Pericardium fibroblast (primary cell): ENCODE data around the gene BST2. TPM values are rescaled to one million over a fixed set of nuclear protein-coding genes. Genes with fewer than 3 reads are reported as not detected.

ENCODE experiments used
- total RNA-seq: library from RNA; depleted of rRNA; stranded (reverse); fragments of >200 nt; gene quantifications from 2 replicates; pipeline ENCODE4 v1.2.3, GENCODE V29; 2015

Gene BST2
- total RNA-seq: 5.5 and 7.0 TPM in 2 replicates

GRCh38 chr19:17405250-17406045 is at the start of gene BST2:
BST2 (minus strand) TSS chr19:17405630; CDS start chr19:17405575, 55 bp downstream.

GRCh38 chr19:17448131-17448967 is 42.9 kb upstream of the BST2 start, which contains the start of gene TMEM221:
TMEM221 (minus strand) TSS chr19:17448668; CDS start chr19:17448462, 206 bp downstream.

GRCh38 chr19:17419621-17420474 is 14.4 kb upstream of the BST2 start, which contains the start of gene MVB12A:
MVB12A (plus strand) TSS chr19:17420047; CDS start chr19:17420136, 89 bp downstream.

GRCh38 chr19:17393914-17394313 is 11.5 kb downstream of the BST2 start, which contains the start of gene CCDC194:
CCDC194 (minus strand) TSS chr19:17394196; CDS start chr19:17394158, 38 bp downstream.

GRCh38 chr19:17376935-17377600 is 28.4 kb downstream of the BST2 start, which contains the start of gene PLVAP:
PLVAP (minus strand) TSS chr19:17377342; CDS start chr19:17377288, 54 bp downstream.

Other genes with a start within 250 kb of the BST2 start
- 22.8 and 24.3 TPM in 2 replicates for gene USE1, start 190.3 kb downstream of the BST2 start, total RNA-seq
- gene OCEL1, start 179.4 kb downstream of the BST2 start, total RNA-seq: 6.8 and 7.1 TPM in 2 replicates
- gene NR2F6, start 159.7 kb downstream of the BST2 start, total RNA-seq: 87.4 and 95.5 TPM in 2 replicates
- not detected in 2 replicates for gene USHBP1, start 140.9 kb downstream of the BST2 start, total RNA-seq
- gene BABAM1, start 138.2 kb downstream of the BST2 start, total RNA-seq: 50.9 and 80.4 TPM in 2 replicates
- 1.3 TPM in 1 of 2 replicates, not detected in the other for gene ANKLE1, start 123.7 kb downstream of the BST2 start, total RNA-seq
- 9.1 and 19.4 TPM in 2 replicates for gene ABHD8, start 102.2 kb downstream of the BST2 start, total RNA-seq
- gene MRPL34, start 99.8 kb downstream of the BST2 start, total RNA-seq: 47.0 and 77.3 TPM in 2 replicates
- gene DDA1, start 96.1 kb downstream of the BST2 start, total RNA-seq: 9.8 and 22.3 TPM in 2 replicates
- gene ANO8, start 70.8 kb downstream of the BST2 start, total RNA-seq: 3.1 and 3.7 TPM in 2 replicates
- 7.9 and 9.8 TPM in 2 replicates for gene GTPBP3, start 68.1 kb downstream of the BST2 start, total RNA-seq
- 0.82 and 0.94 TPM in 2 replicates for gene PLVAP, start 28.3 kb downstream of the BST2 start, total RNA-seq
- gene CCDC194, start 11.4 kb downstream of the BST2 start, total RNA-seq: not detected in 2 replicates
- 58.5 and 68.5 TPM in 2 replicates for gene MVB12A, start 14.4 kb upstream of the BST2 start, total RNA-seq
- 0.85 TPM in 1 of 2 replicates, not detected in the other for gene TMEM221, start 43.0 kb upstream of the BST2 start, total RNA-seq
- not detected in 2 replicates for gene NXNL1, start 55.3 kb upstream of the BST2 start, total RNA-seq
- 28.0 and 29.8 TPM in 2 replicates for gene SLC27A1, start 64.9 kb upstream of the BST2 start, total RNA-seq
- 139 and 154 TPM in 2 replicates for gene PGLS, start 106.0 kb upstream of the BST2 start, total RNA-seq
- gene COLGALT1, start 150.0 kb upstream of the BST2 start, total RNA-seq: 129 and 157 TPM in 2 replicates